ENCODE results near the gene ATP23.

ATP23 gene

GRCh38 chr12:57935839-57936512, 5.4 kb upstream of the ATP23 start:
- TF ChIP-seq CTCF (IDR thresholded peaks at IDR 0.05; ENCODE audit: insufficient read depth, low read depth, low read length, missing control alignments), result no peak
- H3K4me3 ChIP-seq (ENCODE audit: low read length), result peak overlapping the region; percentile 67
- DNase-seq (ENCODE audit: low read depth), result peak; percentile 91

GRCh38 chr12:57936513-57936883, 4.9 kb upstream of the ATP23 start:
- no peak for DNase-seq (ENCODE audit: low read depth)
- TF ChIP-seq CTCF (IDR thresholded peaks at IDR 0.05; ENCODE audit: insufficient read depth, low read depth, low read length, missing control alignments), result no peak
- peak overlapping the region; percentile 67 for H3K4me3 ChIP-seq (ENCODE audit: low read length)

GRCh38 chr12:57939291-57939690, 2.1 kb upstream of the ATP23 start:
- peak; percentile 68 for DNase-seq (ENCODE audit: low read depth)
- TF ChIP-seq CTCF (IDR thresholded peaks at IDR 0.05; ENCODE audit: insufficient read depth, low read depth, low read length, missing control alignments), result no peak
- H3K4me3 ChIP-seq (ENCODE audit: low read length), result no peak overlapping the region

GRCh38 chr12:57940052-57940914, 1.1 kb upstream of the ATP23 start:
- peak; percentile 3 for DNase-seq (ENCODE audit: low read depth)
- no peak for TF ChIP-seq CTCF (IDR thresholded peaks at IDR 0.05; ENCODE audit: insufficient read depth, low read depth, low read length, missing control alignments)
- H3K4me3 ChIP-seq (ENCODE audit: low read length), result no peak overlapping the region

- peak overlapping the region; percentile 55 for H3K4me3 ChIP-seq (ENCODE audit: low read length)
- TF ChIP-seq CTCF (IDR thresholded peaks at IDR 0.05; ENCODE audit: insufficient read depth, low read depth, low read length, missing control alignments), result no peak
- DNase-seq (ENCODE audit: low read depth), result no peak
Measured at GRCh38 chr12:57940915-57941164, 527 bp upstream of the ATP23 start.

GRCh38 chr12:57943438-57944080, 2.2 kb downstream of the ATP23 start:
- H3K4me3 ChIP-seq (ENCODE audit: low read length), result no peak overlapping the region
- no peak for TF ChIP-seq CTCF (IDR thresholded peaks at IDR 0.05; ENCODE audit: insufficient read depth, low read depth, low read length, missing control alignments)
- no peak for DNase-seq (ENCODE audit: low read depth)

All from epithelial cell of esophagus (primary cell).